HG03457 (cell line): Measurements from ENCODE around the gene GCAT.

Experiments used
- ATAC-seq: cut with Tn5 transposase; IDR thresholded peaks from one replicate; pipeline ENCODE4 v1.9.1; 2021; ENCODE audit warnings: moderate number of reproducible peaks; ENCODE audit not compliant: unreplicated experiment

Gene GCAT

DNA sequence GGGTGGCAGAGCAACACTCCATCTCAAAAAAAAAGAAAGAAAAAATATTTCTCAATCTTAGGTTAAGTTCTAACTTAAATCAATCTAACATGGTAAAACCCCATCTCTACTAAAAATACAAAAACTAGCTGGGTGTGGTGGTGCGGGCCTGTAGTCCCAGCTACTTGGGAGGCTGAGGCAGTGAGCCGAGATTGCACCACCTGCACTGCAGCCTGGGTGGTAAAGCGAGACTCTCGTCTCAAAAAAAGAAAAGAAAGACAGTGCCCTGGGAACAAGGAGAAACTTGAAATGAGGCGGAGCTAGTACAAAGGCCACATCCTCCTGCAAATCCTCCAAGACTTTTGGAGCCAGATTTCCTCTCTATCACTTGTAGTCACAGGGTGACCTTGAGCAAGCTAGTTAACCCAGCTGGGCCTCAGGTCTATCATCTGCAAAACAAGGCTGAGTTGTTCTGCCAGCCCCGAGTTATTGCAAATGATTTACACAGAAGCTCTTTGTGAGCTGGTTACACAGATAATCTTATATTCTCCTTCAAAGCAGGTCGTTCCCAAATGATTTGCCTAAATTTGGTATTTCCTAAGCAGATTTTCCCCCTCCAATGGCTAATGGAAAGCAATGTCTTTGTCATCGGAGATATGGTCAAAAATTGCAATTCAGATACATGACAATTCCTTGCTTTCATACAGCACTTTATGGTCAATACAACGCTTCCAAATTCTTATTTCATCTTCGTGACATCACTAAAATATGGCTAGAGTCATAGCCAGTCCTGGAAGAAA, 34.5 kb downstream of the GCAT start:
- ATAC-seq, result no peak

GRCh38 chr22:37843741-37844089, 36.0 kb downstream of the GCAT start:
- ATAC-seq, result peak; percentile 19

- no peak for ATAC-seq
These were observed 37.2 kb downstream of the GCAT start for GRCh38 chr22:37844904-37845329.

DNA sequence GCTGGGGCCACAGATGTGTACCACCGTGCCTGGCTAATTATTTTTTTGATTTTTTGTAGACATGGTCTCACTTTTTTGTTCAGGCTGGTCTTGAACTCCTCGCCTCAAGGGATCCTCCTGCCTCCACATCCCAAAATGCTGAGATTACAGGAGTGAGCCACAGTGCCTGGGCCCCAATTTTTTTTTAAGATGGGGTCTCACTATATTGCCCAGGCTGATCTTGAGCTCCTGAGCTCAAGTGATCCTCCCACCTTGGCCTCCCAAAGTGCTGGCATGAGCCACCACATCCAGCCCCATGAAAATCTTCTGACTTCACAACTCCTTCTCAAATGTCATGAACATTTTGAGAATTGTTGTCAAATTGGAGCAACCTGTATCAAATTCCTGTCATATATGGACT, 38.7 kb downstream of the GCAT start:
- ATAC-seq, result no peak

DNA sequence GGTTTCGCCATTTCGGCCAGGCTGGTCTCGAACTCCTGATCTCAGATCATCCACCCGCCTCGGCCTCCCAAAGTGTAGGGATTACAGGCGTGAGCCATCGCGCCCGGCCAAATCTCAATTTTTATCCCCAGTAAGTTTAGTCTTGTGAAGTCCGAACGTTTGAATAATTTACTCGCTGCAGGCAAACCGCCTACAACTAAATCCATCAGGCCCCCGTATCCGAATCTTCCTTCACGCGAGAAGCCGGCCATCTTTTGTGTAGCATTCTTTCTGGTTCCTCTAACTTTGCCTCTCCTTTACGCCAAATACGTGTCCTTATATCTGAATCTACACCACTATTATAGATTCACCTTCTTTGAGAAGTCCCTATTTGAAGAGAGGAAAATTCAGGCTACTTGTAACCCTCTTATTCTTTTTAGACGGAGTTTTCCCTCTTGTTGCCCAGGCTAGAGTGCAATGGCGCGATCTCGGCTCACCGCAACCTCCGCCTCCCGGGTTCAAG, 40.9 kb downstream of the GCAT start:
- no peak for ATAC-seq

GRCh38 chr22:37849089-37849751, 41.5 kb downstream of the GCAT start, which contains the start of gene EIF3L:
TSS of gene EIF3L (plus strand) at chr22:37849419. CDS start at chr22:37849450, 31 bp downstream.
- peak; percentile 65 for ATAC-seq

DNA sequence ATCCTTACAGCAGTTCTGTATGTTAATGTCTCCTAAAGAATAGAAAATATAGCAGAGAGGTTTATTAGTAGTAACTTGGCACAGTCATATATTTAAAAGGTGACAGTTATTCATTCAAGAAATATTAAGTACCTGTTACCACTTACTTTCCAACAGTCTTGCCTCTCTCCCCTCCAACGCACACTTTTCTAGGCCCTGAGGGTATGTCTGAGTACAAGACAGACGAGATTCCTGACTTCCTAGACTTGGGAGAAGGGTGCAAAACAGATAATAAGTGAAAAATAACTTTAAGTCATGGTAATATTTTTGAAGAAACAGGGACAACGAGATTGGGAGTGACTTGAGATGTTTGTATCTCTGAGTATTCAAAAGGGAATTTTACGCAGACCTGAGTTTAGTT, 43.1 kb downstream of the GCAT start:
- ATAC-seq, result no peak

DNA sequence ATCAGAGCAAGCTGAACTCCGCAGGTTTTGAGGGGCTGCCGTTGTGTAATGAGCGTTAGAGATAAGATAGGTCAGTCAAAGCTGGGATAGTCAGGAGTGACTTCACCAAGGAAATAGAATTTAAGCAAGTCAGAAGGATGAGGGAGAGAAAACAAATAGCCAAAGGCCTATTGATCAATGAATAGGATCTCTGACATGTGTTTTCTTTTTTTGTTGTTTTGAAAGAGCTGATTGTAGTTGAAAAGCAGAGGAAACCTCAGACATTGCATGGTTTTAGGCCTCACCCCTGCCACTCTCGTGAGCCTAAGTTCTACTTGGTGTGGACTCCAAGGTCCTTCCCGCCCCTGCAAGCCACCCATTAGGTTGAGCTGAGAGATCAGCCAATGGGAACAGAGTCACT, 44.7 kb downstream of the GCAT start:
- no peak for ATAC-seq

- no peak for ATAC-seq
These were observed 47.2 kb downstream of the GCAT start for GRCh38 chr22:37854946-37855345.

- ATAC-seq, result no peak
These were observed 47.7 kb downstream of the GCAT start for GRCh38 chr22:37855462-37855861.

DNA sequence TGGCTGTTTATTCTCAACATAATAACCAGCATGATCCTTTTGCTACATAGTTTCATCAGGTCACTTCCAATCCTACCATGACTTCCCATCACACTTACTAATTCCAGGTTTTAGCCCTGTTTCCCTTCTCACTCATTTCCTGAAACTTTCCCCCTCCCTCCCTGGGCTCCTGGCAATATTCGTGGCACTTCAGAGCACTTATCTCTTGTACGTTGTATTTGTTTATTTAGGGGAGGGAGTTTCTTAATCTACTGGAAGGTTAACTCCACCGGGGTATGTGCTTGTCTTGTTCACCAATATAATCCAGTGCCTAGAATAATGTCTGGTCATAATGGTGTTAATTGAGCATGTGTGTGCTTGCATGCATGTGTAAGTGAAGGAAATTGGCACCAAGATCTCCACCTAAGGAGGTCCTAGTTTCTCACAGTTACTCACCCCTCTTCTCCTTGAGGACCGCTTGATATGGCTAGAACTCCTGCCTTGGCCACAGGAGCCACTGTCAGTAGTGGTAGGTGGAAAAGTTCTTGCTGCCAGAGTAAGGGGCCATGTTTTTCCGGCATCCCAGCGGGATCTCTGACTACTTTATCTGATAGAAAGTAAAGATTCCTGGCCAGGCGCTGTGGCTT, 53.2 kb downstream of the GCAT start:
- ATAC-seq, result no peak

- ATAC-seq, result no peak
These were observed 55.0 kb downstream of the GCAT start for GRCh38 chr22:37862570-37863325.

DNA sequence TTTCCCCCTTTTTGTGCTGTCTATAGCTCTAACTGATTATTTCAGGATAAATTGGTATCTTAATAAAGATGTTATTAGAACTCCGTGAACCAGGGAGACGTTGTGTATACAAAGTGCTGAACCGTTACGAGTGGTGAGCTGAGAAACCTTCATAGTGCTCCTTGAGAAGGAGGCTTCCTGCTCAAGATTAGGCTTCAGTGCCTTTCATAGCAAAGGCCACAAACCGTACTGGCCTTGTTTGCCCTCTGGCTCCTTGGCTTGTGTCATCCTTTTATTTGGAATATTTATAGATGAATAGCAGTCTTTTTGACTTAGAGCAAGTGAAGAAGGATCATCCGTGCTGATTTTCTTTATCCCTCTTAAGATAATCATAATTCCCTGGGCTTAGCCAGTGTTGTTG, 57.8 kb downstream of the GCAT start:
- ATAC-seq, result no peak
